Putamen (tissue), 1 donor: Measurements from ENCODE around the gene SLC6A13.
"Not testable (repeated sequence)": the region's sequence is repeated elsewhere in the genome, so short reads cannot be mapped to it uniquely, and the experiment has no call there.

ENCODE experiments used
- DNase-seq: peaks from one replicate; pipeline ENCODE4 v3.0.0-alpha.2; 2016; ENCODE audit warnings: low spot score

Gene SLC6A13

DNA sequence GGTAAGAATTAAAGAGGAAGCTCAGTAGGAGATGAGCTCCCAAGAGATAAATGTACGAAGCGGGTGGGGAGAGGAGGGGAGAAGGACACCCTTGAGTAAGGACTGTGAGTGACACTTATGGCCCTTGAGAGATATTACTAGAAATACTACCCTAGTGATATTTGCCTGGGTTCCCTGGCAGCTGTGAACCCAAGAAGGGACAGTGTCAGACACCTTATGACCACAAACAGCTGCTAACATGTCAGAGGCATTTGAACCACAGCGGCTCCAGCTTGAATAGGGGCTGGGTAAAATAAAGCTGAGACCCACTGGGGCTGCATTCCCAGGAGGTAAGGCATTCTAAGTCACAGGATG is 29.0 kb downstream of the SLC6A13 start:
- no peak for DNase-seq

- DNase-seq = no peak
Observed at GRCh38 chr12:232731-233614, 29.7 kb downstream of the SLC6A13 start.

DNA sequence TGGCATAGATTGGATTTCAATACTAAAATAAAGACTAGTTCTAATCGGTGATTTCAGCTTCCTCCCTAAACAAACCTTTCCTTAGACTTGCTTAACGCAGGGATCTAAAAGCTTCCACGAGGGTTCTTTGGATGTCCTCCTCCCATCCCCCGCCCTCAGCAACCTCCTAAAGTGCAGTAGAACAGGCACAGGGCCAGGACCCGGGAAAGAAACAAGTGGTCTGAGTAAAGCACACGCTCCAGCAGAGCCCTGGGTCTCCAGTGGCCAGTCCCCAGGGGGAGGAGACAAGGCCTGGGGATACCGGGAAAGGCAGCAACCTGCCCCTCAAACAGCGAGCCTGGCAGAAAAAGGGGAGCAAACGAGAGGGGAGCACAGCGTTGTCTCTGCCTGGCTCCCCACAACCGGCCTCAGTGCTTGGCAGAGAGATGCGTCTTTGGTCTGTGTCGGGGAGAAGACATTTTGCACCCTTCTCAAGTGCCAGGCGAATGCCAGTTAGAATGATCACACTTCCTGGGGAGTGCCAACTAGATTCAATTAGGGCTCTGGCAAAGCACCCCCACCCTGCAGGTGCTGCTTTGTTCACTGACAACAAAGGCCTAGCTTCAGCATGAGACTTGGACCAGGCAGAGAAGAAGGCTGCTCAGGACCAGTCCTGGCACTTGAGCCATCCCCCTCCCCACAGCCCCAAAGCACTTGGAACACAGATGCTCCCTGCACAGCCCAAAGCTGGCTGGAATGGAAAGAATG is 31.5 kb downstream of the SLC6A13 start:
- peak; percentile 45 for DNase-seq

- peak; percentile 19 for DNase-seq
Observed at GRCh38 chr12:229441-230191, 33.0 kb downstream of the SLC6A13 start.

DNA sequence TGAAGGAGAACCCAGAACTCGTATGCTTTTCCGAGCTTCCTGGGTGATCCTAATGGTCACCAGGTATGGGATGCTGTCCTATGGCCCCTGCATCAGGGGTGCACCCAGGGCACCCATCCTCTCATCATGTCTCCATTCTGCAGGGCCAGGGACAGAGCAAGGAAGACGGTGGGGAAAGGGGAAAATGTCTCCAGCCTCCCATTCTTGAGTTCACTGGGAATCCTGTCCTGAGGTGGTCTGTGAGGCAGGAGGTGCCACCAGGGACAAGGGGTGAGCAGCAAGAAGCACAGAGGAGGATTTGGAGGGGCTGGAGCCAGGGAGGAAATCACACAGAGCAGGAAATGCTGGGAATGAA is 33.8 kb downstream of the SLC6A13 start:
- DNase-seq = no peak

GRCh38 chr12:227923-228845 is 34.5 kb downstream of the SLC6A13 start:
- no peak for DNase-seq

- no peak for DNase-seq
Observed at GRCh38 chr12:227286-227915, 35.2 kb downstream of the SLC6A13 start.

GRCh38 chr12:226401-226800 is 36.2 kb downstream of the SLC6A13 start:
- DNase-seq = no peak

DNA sequence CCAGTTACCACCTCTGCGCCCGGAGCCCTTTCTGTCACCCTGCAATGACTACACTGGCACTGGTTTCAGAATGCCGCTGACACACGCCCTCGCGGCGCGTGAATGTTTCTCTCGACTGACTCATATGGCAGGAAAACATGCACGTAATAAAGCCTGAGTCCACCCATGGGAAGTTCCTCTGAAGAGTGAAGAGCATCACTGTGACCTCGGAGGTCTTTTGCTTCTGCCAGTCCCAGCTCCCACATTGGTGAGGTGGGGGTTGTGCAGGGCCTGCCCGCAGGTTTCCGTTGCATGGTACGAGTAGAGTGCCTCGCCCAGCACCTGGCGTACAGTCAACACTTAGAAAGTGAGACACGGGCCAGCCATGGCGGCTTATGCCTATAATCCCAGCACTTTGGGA is 37.6 kb downstream of the SLC6A13 start:
- DNase-seq = no peak

DNA sequence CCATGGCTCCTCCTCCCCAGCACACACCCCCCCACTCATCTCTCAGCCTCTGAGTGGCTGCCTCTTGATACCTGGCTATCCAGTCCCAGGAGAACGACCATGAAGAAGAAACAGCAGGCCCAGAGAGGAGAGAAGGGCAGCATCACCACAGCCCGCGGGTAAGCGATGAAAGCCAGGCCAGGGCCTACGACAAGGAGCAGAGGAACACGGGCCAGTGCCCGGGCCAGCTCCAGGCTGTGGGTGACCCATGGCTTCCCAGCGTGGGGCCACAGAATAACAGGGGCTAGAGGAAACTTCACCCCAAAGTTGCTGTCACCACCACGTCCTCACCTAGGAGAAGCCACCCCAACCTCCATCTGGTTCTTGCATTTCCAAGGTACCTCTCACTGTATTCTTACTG is 38.3 kb downstream of the SLC6A13 start:
- no peak for DNase-seq

DNA sequence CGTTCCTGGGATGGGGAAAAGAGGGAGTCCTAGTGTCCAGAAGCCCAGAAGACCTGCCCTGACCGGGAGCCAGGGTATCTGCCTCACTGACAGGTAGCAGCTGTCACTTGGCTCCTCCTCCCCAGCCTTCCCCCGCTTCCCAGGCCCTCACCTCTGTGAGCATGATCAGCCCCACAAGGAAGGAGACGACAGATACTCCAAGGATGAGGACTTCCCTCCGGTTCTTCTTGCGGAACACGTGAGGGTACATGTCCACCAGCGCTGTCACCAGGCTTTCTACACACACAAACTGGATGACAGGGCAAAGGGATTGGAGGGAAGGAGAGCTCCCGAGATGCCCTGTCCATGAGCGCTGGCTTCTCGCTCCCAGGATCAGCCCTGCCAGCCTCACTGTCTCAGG is 38.8 kb downstream of the SLC6A13 start:
- no peak for DNase-seq

GRCh38 chr12:221736-222135 is 40.9 kb downstream of the SLC6A13 start:
- DNase-seq = no peak

GRCh38 chr12:220946-221550 is 41.6 kb downstream of the SLC6A13 start:
- no peak for DNase-seq

- DNase-seq = no peak
Observed at GRCh38 chr12:220491-220890, 42.1 kb downstream of the SLC6A13 start.

DNA sequence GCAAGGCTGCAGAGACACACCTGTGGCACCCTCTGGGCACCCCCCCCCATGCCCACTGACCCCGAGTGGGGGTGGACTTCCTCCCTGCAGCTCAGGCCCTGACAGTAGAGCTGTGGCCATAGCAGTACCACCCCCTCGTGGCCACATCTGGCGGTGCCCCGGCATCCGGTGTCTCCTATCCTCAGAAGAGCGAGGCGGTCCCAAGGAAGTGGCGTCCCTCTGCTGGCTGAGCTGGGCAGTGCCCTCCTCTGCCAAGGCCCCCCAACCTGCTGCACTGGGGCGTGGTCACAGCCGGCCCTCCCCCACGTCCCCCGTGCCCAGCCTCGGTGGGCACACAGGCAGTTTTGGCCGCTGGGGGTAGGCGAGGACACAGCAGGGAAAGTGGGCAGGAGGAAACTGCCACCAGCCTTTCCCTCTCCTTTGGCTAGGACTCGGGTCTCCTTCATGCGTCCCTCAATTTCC is 42.7 kb downstream of the SLC6A13 start:
- peak; percentile 64 for DNase-seq

DNA sequence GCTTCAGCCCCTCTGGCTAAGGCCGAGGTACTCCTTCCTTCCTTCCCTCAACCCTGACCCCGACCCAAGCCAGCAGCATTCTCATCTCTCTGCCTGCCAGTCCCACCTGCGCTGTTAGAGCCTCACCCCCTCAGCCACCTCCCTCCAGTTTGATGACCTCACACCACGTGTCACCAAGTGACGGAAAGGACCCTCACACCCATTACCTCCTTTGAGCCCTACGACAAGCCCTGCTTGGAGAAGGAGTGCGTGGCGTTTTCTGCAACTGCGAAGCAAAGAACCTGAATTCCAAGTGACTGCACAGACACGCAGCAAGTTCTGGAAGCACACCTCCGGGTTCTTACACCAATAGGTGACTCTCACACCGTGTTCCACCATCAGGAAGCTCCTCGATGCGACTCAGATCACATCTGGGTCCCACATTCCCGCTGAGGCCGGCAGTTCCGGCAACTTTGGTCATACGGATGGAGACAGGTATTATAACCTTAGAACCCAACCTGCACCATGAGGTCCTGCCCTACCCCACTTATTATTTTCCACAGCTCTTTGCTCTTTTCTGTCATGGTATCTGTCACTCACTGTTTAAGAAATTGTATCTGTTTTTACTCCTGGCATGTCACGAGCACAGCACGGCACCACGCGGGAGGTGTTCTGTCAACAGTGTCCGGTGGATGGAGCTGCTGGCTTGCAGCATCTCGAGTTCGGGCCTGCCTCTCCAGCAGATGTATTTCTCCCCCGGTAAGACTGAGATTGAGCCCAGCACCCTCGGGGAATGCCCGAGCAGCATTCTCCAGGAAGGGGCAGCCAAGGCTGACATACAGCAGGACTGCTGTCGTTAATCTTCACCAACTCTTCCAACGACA is 43.7 kb downstream of the SLC6A13 start:
- DNase-seq = no peak

DNA sequence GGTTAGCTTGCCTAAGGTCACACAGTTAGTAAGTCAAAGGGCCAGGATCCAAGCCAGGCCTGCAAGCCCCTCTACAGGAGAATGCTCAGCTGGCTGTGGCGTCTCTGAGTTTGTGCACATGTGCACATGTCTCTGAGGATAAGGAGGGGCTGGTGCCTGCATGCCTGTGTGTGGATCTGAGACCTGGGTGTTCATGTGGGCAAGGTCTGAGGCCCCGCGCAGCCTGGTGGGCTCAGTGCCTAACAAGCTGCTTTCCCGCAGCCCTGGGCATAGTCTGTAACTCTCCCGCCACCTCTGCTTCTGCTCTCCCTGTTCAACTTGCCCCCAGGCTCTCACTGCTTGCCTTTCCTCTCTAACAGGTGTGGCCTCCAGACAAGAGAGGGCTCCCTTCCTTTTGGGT is 44.4 kb downstream of the SLC6A13 start:
- DNase-seq = no peak

GRCh38 chr12:217029-217428 is 45.6 kb downstream of the SLC6A13 start:
- DNase-seq = not testable (repeated sequence)

DNA sequence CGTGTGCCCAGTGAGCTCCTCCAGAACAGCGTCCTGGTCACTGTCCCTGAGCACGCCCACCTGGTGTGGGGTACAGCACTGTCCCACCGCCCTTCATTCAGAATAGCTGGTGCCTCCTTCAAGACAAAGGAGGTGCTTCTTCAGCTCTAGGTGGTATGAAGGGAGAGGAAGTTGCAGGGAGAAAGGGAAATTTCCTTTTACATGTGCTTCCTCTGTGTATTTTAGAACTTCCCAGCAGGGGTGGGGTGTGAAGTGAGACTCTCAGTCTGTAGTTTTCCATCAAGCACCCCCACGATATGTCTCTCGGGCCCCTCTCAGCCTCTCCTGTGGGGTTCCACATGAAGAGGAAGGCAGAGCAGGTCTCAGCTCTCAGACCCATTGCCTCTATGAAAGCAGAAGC is 47.5 kb downstream of the SLC6A13 start:
- DNase-seq = no peak
